Astrocyte (in vitro differentiated cells and primary cell): ENCODE data around the gene EXPH5.

Experiments used
- CTCF ChIP-seq: IDR thresholded peaks from 2 replicates; pipeline ENCODE4 v1.5.1; 2011; ENCODE audit warnings: low read depth, mild to moderate bottlenecking, inconsistent platforms, low read length, moderate library complexity; ENCODE audit not compliant: insufficient read depth
- EZH2 ChIP-seq: IDR thresholded peaks from 2 replicates; pipeline ENCODE4 v1.6.1; 2012; ENCODE audit warnings: mild to moderate bottlenecking, low read length, inconsistent platforms; ENCODE audit not compliant: insufficient read depth

GRCh38 chr11:108599978-108600377 lies 6.4 kb upstream of the EXPH5 start:
- no peak for TF ChIP-seq CTCF
- TF ChIP-seq EZH2 = no peak
